HFF-Myc (cell line): Measurements from ENCODE around the gene PCSK9.

Experiments used
- DNase-seq: peaks from one replicate; pipeline ENCODE4 v3.0.0-alpha.2; 2011; ENCODE audit warnings: low read depth; ENCODE audit errors: extremely low read depth
- H3K4me3 ChIP-seq: replicated peaks from 2 replicates; pipeline ENCODE4 v1.5.1; 2011; ENCODE audit warnings: low read depth, mild to moderate bottlenecking, control low read depth, low read length
- CTCF ChIP-seq: IDR thresholded peaks from 2 replicates; pipeline ENCODE4 v1.5.1; 2012; ENCODE audit warnings: mild to moderate bottlenecking, low read depth, low read length, control low read depth; ENCODE audit errors: missing control alignments

Gene PCSK9

GRCh38 chr1:54995013-54995760 lies 44.2 kb upstream of the PCSK9 start:
- no peak for DNase-seq
- no peak for TF ChIP-seq CTCF
- H3K4me3 ChIP-seq, result no peak overlapping the region

- DNase-seq, result no peak
- TF ChIP-seq CTCF, result no peak
- H3K4me3 ChIP-seq, result no peak overlapping the region
Observed at GRCh38 chr1:54995835-54996234, 43.5 kb upstream of the PCSK9 start.

GRCh38 chr1:54996359-54996868 lies 42.9 kb upstream of the PCSK9 start:
- TF ChIP-seq CTCF, result peak; percentile 81
- H3K4me3 ChIP-seq, result no peak overlapping the region
- peak; percentile 30 for DNase-seq

GRCh38 chr1:54996869-54997710 lies 42.3 kb upstream of the PCSK9 start:
- TF ChIP-seq CTCF, result no peak
- no peak for DNase-seq
- no peak overlapping the region for H3K4me3 ChIP-seq

- no peak for TF ChIP-seq CTCF
- no peak for DNase-seq
- no peak overlapping the region for H3K4me3 ChIP-seq
Observed at GRCh38 chr1:54997711-54997986, 41.7 kb upstream of the PCSK9 start.

- DNase-seq, result no peak
- H3K4me3 ChIP-seq, result no peak overlapping the region
- TF ChIP-seq CTCF, result no peak
Observed at GRCh38 chr1:54998100-54998499, 41.2 kb upstream of the PCSK9 start.
